Gastroesophageal sphincter (tissue), 3 donors: Measurements from ENCODE around the gene PKHD1.

Source experiments
- POLR2A ChIP-seq, 2 donors: fragments of 450-650 bp; IDR thresholded peaks; one replicate each; pipeline ENCODE4 v1.6.1; 2017; ENCODE audit warnings: antibody characterized with exemption in 2 of 2, mild to moderate bottlenecking in 2 of 2, moderate library complexity in 1 of 2
- POLR2AphosphoS5 ChIP-seq: sonication (generic); formaldehyde crosslinking; IDR thresholded peaks from one replicate; pipeline ENCODE4 v1.6.1; 2017; ENCODE audit warnings: antibody characterized with exemption
- TF ChIP-seq, protein P1 (sequence below), 4 experiments: fragments of 200-600 bp in 2 of 4; fragments of 450-650 bp in 2 of 4; sonication (generic) in 1 of 4; IDR thresholded peaks; one replicate each; pipeline ENCODE4 v1.5.1; 2017 to 2019; ENCODE audit warnings: antibody characterized with exemption in 4 of 4, mild to moderate bottlenecking in 2 of 4, moderate library complexity in 2 of 4

DNA sequence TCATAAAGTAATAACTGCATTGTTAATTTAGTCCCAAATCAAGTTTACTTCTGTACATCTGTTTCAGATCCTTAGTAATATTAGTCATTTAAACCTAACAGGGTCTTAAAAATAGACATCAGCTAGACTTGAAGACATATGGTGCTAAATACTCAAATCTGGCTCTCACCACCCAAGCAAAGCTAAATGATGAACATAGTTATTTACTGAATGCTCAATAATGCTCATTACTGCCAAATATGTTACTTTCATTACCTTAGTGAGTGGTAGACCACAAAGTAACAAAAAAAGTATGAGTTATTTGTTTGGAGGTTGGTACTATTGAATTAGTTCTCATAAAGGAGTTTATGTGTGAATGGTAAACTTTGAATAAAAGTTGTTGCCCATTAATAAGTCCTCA is 502.1 kb downstream of the PKHD1 start:
- TF ChIP-seq, protein P1, sequence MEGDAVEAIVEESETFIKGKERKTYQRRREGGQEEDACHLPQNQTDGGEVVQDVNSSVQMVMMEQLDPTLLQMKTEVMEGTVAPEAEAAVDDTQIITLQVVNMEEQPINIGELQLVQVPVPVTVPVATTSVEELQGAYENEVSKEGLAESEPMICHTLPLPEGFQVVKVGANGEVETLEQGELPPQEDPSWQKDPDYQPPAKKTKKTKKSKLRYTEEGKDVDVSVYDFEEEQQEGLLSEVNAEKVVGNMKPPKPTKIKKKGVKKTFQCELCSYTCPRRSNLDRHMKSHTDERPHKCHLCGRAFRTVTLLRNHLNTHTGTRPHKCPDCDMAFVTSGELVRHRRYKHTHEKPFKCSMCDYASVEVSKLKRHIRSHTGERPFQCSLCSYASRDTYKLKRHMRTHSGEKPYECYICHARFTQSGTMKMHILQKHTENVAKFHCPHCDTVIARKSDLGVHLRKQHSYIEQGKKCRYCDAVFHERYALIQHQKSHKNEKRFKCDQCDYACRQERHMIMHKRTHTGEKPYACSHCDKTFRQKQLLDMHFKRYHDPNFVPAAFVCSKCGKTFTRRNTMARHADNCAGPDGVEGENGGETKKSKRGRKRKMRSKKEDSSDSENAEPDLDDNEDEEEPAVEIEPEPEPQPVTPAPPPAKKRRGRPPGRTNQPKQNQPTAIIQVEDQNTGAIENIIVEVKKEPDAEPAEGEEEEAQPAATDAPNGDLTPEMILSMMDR (IDR thresholded peaks at IDR 0.05), result no peak
- TF ChIP-seq POLR2A (IDR thresholded peaks at IDR 0.05), result no peak
- no peak for TF ChIP-seq POLR2AphosphoS5
